Adrenal gland (tissue), 5 donors: ENCODE results near the gene SGSH.

Experiments used
- CTCF ChIP-seq, 6 experiments: fragments of 450-650 bp in 4 of 6; fragments of 200-600 bp in 2 of 6; sonication (generic) in 1 of 6; IDR thresholded peaks; 1 replicate in 5 of 6; 2 replicates in 1 of 6; pipeline versions ENCODE4 v1.5.1 to v1.8.0; 2016 to 2021; ENCODE audit warnings: antibody characterized with exemption in 6 of 6, mild to moderate bottlenecking in 2 of 6, moderate library complexity in 1 of 6
- POLR2A ChIP-seq, 2 donors: fragments of 450-650 bp; IDR thresholded peaks; one replicate each; pipeline ENCODE4 v1.6.1; 2017; ENCODE audit warnings: antibody characterized with exemption in 2 of 2, mild to moderate bottlenecking in 2 of 2, moderate library complexity in 1 of 2
- donor health status: DM: no; HTN: no; CAD: no.

GRCh38 chr17:80237386-80237785, 17.3 kb upstream of the SGSH start:
- TF ChIP-seq CTCF (IDR thresholded peaks at IDR 0.05) (no peak), POLR2A (IDR thresholded peaks at IDR 0.05) (no peak)
